ENCODE results near the gene ALKBH3. TPM values are rescaled to one million over a fixed set of nuclear protein-coding genes. Genes with fewer than 3 reads are reported as not detected.

Gene ALKBH3
- total and polyA plus RNA-seq, 4 donors = 7.8 to 17.2 (median 13.8) TPM

GRCh38 chr11:43947815-43948214, 67.2 kb downstream of the ALKBH3 start:
- Histone ChIP-seq H3K27ac (ENCODE audit: low read depth in 1 of 2, low read length in 2 of 2) (no peak overlapping the region), H3K9ac (ENCODE audit: low read depth in 1 of 2, low read length in 2 of 2) (no peak overlapping the region), H3K4me1 (ENCODE audit: control insufficient read depth in 4 of 4, insufficient read depth in 4 of 4, low read length in 3 of 4) (peaks cover 0 to 19% (median 13%) of the 10 kb centered on the region in 4 donors), H3K27me3 (ENCODE audit: control insufficient read depth in 4 of 4, insufficient read depth in 4 of 4, low read length in 3 of 4) (peaks cover 0 to 2% (median 0%) of the 10 kb centered on the region in 4 donors), H3K4me3 (ENCODE audit: low read depth in 1 of 3, low read length in 3 of 3) (no peak overlapping the region), H3K9me3 (ENCODE audit: control insufficient read depth in 4 of 4, low read length in 3 of 4) (no peaks in the 10 kb centered on the region), H3K36me3 (ENCODE audit: control insufficient read depth in 4 of 4, insufficient read depth in 3 of 4, low read depth in 1 of 4, low read length in 3 of 4) (no peaks in the 10 kb centered on the region)
- WGBS = 79% methylated on average over 1 of the region's 1 CpG
- TF ChIP-seq YY1 (IDR thresholded peaks at IDR 0.05) (no peak), FOXA1 (IDR thresholded peaks at IDR 0.05) (no peak), JUND (IDR thresholded peaks at IDR 0.05) (no peak), SP1 (IDR thresholded peaks at IDR 0.05) (no peak), HNF4G (IDR thresholded peaks at IDR 0.05) (no peak), TAF1 (conservative IDR thresholded peaks at IDR 0.05) (no peak), RXRA (IDR thresholded peaks at IDR 0.05) (no peak), MAX (IDR thresholded peaks at IDR 0.05) (no peak), CTCF (IDR thresholded peaks at IDR 0.05; ENCODE audit: low read depth, low read length, missing input control) (no peak), FOXA2 (IDR thresholded peaks at IDR 0.05) (no peak), EGR1 (IDR thresholded peaks at IDR 0.05; ENCODE audit: low read depth in 2 of 2) (no peak), NR2F2 (IDR thresholded peaks at IDR 0.05) (no peak), GABPA (IDR thresholded peaks at IDR 0.05 in 1 of 2, conservative IDR thresholded peaks at IDR 0.05 in 1 of 2) (no peak), REST (IDR thresholded peaks at IDR 0.05) (no peak), HNF4A (conservative IDR thresholded peaks at IDR 0.05) (no peak), ZBTB33 (IDR thresholded peaks at IDR 0.05) (no peak), ATF3 (IDR thresholded peaks at IDR 0.05) (no peak)
- DNase-seq (ENCODE audit: low spot score) = no peak
